Nucleus accumbens (tissue), 56 donors: ENCODE results near the gene SEMA4C.
"Not testable (repeated sequence)": the region's sequence is repeated elsewhere in the genome, so short reads cannot be mapped to it uniquely, and the experiment has no call there.

Source experiments
- DNase-seq, 56 donors: peaks; one replicate each; lab custom pipeline; 2025; lab: John Stamatoyannopoulos, UW

SEMA4C gene

DNA sequence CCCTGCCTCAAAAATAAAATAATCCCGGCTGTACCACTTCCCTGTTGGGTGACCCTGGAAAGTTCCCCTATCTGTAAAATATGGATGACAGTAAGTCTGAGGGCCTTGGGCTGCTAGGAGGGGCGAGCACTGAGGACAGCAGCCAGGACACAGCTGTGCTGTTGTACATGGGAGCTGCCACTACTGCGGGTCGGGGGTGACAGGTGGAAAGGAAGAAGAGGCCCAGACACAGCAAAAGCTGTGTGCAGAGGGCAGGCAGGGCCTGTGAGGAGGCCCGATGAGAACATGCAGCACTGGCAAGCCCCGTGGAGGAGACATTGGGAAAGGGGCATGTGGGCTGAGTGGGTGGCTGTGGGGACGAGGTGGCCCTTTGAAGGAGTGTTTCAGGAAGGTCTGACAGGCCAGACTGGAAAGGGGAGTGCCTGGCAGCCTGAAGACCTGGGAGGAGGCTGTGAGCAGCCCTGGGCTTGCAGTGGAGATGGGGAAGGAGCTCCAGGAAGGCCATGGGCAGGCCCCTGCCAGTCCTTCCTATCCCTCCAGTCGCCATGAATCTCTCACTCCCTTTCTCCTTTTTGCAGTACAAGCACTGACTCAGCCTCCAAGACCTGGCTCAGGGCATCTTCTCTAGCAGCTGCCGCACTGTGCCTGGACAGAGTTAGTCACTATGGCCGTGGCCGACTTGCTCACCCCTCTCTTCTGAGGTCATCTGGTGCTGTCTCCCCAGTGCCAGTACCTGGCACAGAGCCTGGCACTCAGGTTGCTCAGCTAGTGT is 28.9 kb upstream of the SEMA4C start:
- DNase-seq: peak in 1 of 56 donors; percentile 32

DNA sequence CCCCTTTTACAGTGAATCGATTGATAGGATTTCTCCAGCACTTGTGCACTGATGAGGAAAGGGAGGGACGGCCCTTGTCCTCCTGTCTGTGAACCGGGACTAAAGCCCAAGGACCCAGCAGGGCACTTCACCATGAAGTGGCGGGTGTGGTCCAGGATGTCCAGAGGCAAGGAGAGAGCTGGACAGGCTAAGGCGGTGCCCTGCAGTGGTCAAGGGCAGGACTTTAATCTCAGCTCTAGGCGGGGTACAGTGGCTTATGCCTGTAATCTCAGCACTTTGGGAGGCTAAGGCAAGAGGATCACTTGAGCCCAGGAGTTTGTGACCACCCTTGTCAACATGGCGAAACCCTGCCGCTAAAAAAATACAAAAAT is 28.2 kb upstream of the SEMA4C start:
- DNase-seq: no peak

DNA sequence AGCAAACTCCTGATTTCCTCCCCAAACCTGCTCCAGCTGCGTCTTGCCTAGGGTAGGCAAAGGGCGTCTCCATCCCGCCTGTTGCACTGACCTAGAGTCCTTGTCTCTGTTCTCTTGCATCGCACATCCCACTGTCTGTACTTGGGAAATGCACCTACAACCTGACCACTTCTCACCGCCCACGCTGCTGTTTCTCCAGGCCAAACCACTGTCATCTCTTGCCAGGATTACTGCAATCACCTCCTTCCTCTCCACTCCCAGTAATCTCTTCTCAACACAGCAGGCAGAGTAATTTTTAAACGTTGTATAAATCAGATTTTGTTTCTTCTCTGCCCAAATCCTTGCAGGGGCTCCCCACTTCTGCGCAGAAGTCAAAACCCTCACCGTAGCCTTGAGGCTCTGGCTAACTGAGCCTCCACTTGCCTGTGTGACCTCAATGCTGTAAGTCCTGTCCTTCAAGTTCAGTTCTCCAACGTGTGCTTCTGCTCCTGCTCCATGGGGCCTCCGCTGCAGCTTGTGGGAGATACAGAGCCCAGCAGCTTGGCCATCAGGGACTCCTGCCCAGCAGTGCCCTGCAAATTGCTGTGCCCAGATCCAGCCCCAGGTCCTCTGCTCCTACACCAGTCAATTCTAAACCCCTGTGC is 27.7 kb upstream of the SEMA4C start:
- DNase-seq: no peak

DNA sequence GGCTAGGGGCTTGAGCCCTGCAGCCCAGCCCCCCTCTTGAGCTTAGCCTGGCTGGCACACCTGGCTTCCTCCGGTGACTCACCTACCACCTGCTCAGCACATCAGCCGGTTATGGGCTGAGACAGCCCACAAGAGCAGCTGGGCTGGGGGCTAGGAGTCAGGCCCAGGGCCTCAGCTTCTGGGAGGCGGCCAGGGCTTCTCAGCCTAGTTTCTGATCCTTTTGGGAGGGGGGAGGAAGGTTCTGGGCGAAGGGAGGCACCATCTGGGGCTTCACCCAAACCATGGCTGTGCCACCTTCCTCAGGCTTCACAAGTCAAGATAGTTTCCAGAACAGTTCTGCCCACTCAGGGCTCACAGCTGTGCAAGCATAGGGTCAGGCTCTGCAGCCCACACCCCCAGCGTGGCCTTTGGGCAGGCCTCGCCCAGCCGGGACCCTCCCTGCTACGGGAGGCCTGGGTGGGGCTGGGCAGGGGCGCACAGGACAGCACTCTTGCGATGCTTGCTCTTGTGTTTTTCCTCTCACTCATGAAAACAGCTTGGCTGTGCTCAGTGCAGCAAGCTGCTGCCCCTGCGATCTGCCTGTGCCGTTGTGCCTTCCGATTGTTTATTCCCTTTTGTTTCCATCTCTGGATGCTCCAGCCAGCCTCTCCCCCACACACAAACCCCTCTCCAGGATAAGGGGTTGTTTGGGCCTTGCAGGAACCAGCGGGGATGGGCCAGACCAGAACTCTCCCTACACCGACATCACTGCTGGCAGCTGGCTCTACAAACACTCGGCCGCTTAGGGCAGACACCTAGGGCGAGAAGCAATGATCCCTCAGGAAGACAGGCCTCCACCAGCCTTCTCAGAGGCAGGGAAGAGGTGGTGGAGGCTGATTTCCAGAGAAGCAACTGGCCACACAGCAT is 26.1 kb upstream of the SEMA4C start:
- DNase-seq: peak in 5 of 56 donors; percentile 23 to 50 (median 42)

DNA sequence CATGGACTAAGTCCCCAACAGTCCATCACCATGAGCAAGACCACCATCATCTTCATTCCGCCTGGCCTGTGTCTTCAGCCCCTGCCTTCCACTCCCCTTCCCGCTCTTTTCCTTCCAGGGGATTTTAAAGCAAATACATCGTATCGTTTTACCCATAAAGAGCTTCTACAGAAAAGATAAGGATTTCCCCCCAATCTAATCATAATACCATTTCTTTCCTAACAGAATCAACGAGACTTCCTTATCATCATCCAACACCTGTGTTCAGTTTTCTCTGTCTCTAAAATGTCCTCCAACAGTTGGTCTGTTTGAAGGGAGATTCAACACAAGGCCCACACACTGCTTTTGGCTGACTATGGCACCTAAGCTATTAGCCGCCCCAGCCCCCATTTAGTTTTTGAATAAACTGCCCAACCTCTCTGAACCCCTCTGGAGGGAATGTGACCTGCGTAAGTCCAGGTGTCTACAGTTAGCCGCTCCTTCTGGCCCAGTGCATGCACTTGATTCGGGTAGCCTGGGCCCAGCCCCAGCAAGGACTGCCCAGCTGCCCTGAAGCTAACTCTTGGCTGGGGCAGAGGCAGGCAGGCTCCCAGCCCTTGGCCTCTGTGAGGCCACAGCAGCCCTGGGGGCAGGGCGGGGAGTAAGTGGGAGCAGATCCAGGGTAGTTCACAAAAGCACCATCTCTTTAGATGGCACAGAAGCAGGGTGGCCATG is 25.3 kb upstream of the SEMA4C start:
- peak in 15 of 56 donors; percentile 23 to 59 (median 41) for DNase-seq

DNA sequence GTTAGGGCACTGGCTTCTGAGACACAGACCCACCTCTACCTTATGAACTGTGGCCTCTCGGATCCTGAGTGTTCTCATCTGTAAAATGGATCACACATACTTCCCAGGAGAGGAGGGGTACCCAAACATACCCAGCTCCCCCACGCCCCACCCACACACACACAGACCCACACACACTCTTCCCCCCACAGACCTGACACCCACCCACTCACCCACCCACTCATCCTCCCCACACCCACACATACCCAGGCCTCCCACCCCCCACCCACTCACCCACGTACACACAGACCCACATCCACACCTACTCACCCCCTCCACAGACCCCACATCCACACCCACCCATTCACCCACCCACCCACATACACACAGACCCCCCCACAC is 24.3 kb upstream of the SEMA4C start:
- no peak for DNase-seq

DNA sequence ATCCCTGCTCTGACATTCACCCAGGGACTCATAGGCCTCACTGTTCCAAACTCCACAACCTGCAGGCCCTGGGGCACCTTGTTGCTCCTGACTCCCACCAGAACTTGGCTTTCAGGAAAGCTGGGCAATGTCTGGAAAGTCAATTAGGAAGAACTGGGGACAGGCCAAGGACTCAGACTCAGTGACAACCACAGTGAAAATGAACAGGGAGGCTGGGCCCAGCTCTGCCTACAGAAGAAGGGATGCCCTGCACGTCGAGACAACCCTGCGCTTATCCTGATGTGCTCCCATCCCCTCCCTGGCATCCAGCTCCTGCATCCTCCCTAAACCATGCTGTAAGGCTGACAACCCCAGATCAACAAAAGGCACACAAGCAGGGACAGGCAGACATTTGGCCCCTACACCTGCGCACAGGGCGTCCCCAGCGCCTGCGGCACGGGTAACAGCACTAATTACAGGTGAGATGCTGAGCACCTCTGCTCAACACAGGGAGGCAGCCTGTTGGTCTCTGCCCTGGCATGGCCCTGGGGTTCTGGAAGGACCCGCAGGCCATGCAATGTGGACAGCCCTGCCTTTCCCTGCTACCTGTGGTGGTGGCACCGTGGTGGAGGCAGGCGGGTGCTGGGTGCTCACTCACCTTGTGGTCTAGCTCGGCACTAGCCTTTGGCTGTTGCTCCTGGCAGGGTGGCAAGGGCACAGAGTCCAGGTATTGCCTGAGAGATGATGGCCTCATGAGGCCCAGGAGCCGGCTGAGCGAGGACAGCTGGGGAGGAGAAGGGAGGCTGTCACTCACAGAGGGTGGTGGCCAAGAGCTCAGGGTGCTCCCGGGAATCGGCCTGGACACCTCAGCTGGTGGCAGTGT is 23.6 kb upstream of the SEMA4C start:
- peak in 2 of 56 donors; percentile 12 to 17 for DNase-seq

DNA sequence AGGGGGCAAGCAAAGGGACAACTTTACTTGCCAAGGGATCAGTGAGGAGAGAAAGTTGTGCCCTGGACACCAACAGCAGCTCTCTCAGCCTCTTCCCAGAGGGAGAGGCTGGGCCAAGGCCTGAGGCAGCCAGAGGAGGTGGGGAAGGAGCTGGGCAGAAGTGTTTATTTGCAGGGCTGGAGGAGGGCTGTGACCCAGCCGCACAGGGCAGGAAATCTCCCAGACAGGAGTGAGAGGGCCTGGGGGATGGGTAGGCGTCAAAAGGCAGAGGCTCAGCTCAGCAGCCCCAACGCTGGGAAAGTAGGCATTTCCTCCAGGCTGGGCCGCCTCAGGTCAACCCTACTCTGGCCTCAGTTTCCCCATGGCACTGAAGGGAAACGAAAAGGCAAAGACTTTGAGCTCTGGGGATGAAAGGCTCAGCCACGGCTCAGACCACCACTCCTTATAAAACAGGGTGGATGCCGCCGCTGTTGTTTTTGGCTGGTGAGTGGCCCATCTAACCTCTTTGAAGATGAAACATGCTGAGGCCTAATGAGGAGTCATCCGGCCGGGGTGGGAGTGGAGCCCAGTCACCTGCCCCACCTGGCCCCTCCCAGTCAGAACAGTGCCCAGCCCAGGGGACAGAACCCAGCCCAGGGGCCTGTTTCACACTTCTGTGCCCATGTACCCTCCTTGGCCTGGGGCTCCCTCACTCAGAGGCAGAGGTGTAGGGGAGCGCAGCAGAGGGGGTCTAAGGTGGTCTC is 21.9 kb upstream of the SEMA4C start:
- DNase-seq: peak in 10 of 56 donors; percentile 18 to 44 (median 32)

DNA sequence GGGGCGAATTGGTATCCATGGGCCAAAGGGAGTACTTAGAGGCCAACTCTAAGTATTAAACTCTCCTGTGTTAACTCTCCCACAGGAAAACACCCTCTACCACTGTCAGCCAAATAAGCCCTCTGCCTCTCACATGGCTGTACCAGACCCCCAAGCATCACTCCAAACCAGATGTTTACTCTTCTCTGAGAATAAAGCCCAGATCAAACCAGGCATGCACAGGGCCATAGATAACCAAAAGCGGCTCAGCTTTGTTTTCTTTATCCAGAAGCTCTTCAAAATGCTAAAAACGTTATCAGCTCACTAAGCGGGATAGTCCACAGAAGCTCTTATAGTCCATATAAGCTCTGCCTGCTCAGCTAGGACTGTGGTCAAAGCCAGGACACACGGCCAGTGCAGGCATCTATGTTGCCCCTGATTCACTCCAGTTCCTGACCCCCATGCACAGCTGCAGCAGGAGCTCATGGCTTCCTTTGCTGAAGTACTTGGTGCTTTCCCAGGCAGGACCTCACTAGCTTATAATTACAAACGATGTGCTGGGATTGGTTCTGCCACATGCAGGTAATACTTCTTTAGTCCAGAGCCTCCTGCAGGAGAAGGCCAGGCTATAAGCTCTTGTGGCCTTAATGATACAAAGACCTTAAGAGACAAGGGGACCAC is 21.0 kb upstream of the SEMA4C start:
- DNase-seq: no peak

DNA sequence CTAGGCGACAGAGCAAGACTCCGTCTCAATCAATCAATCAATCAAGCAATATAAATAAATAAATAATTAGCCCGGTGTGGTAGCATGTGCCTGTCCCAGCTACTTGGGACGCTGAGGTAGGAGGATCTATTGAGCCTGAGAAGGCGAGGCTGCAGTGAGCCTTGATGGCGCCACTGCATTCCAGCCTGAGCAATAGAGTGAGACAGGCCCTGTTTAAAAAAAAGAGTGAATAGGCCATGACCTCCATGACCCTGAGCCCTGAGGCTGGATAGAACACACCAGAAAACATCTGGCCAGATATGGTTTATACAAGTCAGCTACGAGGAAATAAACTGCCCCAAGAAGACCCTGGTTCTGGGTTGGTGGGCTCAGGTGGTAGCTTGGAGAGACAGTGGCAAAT is 20.4 kb upstream of the SEMA4C start:
- no peak for DNase-seq

DNA sequence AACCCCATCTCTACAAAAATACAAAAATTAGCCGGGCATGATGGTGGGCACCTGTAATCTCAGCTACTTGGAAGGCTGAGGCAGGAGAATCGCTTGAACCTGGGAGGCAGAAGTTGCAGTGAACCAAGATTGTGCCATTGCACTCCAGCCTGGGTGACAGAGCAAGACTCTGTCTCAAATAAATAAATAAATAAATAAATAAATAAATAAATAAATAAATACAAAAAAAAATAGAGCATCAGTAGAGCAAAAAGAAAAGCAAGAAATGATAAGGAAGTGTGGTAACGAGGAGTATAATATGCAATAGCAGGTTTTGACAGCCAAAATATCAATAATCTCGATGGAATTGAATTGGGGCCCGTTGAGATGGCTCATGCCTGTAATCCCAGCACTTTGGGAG is 19.6 kb upstream of the SEMA4C start:
- DNase-seq: not testable (repeated sequence)

DNA sequence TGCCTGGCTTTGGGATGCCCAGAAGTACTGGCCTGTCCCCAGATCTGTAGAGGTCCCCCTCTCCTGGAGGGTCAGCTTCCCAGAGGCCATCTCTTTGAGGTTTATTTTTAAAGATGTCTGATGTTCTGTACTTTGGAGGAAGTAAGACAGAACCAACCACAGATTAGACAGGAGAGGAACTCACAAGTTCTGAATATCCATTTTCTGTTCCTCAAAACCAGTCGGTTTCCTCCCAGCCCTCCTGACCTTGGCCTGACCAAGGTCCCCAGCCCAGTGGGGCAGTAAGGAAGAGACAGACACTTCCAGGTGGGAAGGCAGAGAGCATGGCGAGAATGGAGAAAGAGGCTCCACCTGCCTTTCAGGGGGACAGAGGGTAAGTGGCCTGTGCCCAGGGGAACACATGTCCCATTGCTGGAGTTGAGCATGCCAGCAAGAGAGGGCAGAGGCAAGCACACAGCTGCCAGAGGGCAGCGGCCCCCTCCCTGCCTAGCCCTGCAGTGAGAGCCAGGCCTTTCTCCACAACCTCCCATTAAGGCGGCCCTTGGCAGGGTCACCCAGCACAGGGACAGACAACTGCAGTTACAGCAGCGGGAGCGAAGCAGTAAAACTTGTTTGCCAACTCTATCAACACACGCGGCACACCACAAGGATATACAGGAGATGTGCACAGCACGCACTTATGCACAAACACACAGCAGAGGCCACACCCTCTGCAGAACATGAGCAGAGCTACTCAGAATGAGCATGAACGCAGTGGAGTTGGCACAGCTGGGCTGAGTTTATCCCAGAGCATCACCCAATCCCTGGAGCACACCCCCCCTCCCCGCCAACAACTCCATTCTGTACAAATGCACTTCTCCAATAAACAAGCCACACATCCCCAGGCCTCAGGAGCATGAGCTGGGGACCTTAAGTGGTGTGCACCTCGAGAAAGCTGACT is 18.5 kb upstream of the SEMA4C start:
- DNase-seq: peak in 46 of 56 donors; percentile 18 to 80 (median 64)

DNA sequence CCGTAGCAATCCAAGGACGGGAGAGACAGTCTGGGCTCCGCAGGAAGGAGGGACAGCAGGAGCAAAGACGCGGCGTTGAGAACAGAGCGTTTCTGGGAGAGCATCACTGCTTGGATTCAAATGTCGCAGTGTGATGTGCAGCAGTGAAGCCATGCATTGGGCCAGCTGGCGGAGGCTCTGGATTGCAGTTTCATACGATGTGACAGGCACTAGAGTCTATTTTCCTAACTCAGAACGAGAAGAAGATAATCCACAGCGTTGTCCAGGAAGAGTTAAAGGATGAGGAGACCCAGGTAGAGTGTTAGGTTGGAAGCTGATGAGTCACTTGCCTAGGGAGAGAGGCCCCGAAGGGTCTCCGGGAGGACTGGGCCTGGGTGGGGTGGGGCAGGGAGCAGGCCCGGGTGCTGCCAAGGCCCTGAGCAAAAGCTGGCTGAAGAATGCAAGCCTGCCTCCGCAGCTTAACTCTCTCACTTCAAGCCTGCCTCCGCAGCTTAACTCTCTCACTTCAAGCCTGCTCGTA is 17.7 kb upstream of the SEMA4C start:
- peak in 11 of 56 donors; percentile 22 to 62 (median 33) for DNase-seq

DNA sequence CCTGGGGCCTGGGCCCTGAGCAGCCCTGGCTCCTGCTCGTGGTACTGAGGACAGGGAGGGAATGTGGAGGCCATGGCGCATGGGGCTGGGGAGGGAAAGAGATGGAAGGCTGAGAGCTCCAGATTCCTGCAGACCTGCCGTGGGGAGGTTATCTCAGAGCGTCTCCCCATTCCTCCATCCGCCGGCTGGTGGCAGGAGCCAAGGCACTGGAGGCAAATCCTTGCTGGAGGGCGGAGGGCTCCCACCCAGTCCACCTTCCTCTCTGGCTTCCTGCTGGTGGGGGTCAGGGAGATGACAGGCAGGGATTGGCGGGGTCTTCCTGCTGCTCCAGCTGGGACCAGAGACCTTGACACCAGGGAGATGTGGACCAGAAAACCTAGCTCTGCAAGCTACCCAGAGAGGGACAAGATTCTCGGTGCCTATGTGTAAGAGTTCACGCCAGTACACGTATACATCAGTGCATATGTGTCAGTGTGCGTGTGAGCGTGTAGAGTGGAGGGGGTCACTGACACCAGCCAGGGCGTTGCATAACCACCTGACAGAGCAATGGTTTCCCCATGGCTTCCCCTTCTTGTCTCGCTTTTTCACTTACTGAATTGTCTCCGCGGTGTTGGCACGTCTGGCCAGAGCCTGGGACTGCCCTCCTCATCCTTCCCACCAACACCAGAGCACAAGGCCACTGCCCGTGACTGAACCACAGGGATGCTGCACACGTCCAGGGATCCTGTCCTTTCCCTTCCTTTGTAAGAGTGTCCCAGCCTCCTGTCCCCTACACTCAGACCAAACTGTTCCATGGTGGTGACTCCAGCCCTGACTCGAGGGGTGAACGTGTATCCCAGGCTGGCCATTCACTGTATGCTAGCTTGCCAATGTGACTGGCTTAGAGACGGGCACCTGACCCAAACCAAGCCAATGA is 15.8 kb upstream of the SEMA4C start:
- no peak for DNase-seq

DNA sequence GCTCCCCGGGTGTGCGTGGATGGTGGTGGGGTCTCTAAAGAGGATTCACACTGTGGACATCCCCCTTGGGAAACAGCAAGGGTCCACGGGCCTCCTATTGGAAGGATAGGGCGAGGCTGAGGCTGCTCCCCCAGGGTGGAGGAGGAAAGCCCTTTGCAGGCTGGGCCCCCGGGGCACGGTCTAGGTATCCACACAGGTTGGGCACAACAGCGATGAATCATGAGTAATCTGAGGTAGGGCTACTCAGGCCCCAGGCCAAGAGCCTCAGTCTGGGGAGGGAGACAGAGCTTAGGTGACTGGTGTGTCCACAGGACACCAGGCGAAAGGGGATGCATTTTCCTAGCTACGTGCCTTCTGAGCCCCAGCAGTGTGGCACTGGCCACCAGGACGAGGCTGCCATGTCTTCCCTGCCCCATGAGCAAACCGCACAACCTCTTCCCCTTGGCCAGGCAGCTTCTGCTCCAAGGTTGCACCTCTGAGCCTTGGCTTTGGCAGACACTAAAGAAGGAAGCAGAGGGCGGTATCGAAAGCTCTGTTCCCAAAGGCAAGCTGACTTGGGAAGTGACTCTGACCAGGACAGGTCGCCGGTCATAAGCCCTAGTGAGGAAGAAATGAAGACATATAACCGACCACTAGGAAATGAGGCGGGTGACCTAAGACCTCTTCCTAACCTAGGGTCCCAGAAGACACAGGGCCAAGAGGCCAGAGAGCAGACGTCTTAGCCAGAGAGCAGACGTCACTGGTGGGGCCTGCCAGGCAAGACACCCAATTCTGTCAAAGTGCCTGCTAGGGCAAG is 14.6 kb upstream of the SEMA4C start:
- DNase-seq: no peak
